Neural progenitor cell (in vitro differentiated cells): ENCODE results near the gene HPSE2. TPM values are rescaled to one million over a fixed set of nuclear protein-coding genes. Genes with fewer than 3 reads are reported as not detected.

Experiments used
- DNase-seq: peaks from one replicate; pipeline ENCODE4 v3.0.0-alpha.2; 2016; ENCODE audit warnings: low spot score
- H2AFZ ChIP-seq: fragments of 200-600 bp; sonication (generic); replicated peaks from 2 replicates; pipeline ENCODE4 v1.6.1; 2016; ENCODE audit warnings: antibody characterized with exemption
- H3F3A ChIP-seq: fragments of 200-600 bp; sonication (generic); 2 replicates; pipeline ENCODE4 v1.6.1; 2016; ENCODE audit warnings: antibody characterized with exemption, low read depth
- H3K27ac ChIP-seq: fragments of 200-600 bp; sonication (generic); 2 replicates; pipeline ENCODE4 v1.5.1; 2016; ENCODE audit warnings: mild to moderate bottlenecking
- H3K27me3 ChIP-seq: fragments of 200-600 bp; sonication (generic); 2 replicates; pipeline ENCODE4 v1.6.1; 2016; ENCODE audit warnings: mild to moderate bottlenecking, moderate library complexity
- H3K36me3 ChIP-seq: fragments of 200-600 bp; sonication (generic); 2 replicates; pipeline ENCODE4 v1.5.1; 2016
- H3K4me1 ChIP-seq: fragments of 200-600 bp; sonication (generic); 2 replicates; pipeline ENCODE4 v1.6.1; 2016; ENCODE audit warnings: mixed run types
- H3K4me2 ChIP-seq: fragments of 200-600 bp; sonication (generic); 2 replicates; pipeline ENCODE4 v1.6.1; 2016
- H3K4me3 ChIP-seq: fragments of 200-600 bp; sonication (generic); 2 replicates; pipeline ENCODE4 v1.5.1; 2016
- H3K79me2 ChIP-seq: fragments of 200-600 bp; sonication (generic); 2 replicates; pipeline ENCODE4 v1.6.1; 2016; ENCODE audit warnings: low read depth
- H3K9ac ChIP-seq: fragments of 200-600 bp; sonication (generic); 2 replicates; pipeline ENCODE4 v1.6.1; 2016
- H3K9me3 ChIP-seq: fragments of 200-600 bp; sonication (generic); 2 replicates; pipeline ENCODE4 v1.5.1; 2016; ENCODE audit warnings: low read depth
- H4K20me1 ChIP-seq: fragments of 200-600 bp; sonication (generic); 2 replicates; pipeline ENCODE4 v1.6.1; 2016; ENCODE audit warnings: low read depth
- H3K27ac Mint-ChIP-seq: 3 replicates; pipeline ENCODE4 v1.8.0; 2021; ENCODE audit warnings: mixed read lengths
- H3K27me3 Mint-ChIP-seq: 2 replicates; pipeline ENCODE4 v1.8.0; 2022; ENCODE audit warnings: low read depth, mild to moderate bottlenecking, inconsistent platforms, moderate library complexity, mixed read lengths; ENCODE audit not compliant: insufficient read depth
- H3K36me3 Mint-ChIP-seq: 3 replicates; pipeline ENCODE4 v1.8.0; 2021; ENCODE audit warnings: mixed read lengths
- H3K4me1 Mint-ChIP-seq: 3 replicates; pipeline ENCODE4 v1.8.0; 2021; ENCODE audit warnings: mixed read lengths
- H3K4me3 Mint-ChIP-seq: 3 replicates; pipeline ENCODE4 v1.8.0; 2021; ENCODE audit warnings: mild to moderate bottlenecking, moderate library complexity, mixed read lengths
- H3K9me3 Mint-ChIP-seq: 3 replicates; pipeline ENCODE4 v1.8.0; 2020; ENCODE audit warnings: mixed read lengths
- EZH2 ChIP-seq: fragments of 200-600 bp; sonication (generic); IDR thresholded peaks from 2 replicates; pipeline ENCODE4 v1.6.1; 2017; ENCODE audit warnings: antibody characterized with exemption, mild to moderate bottlenecking, moderate library complexity
- EZH2phosphoT487 ChIP-seq: fragments of 200-600 bp; sonication (generic); IDR thresholded peaks from 2 replicates; pipeline ENCODE4 v1.6.1; 2017; ENCODE audit warnings: antibody characterized with exemption
- total RNA-seq: library from RNA; depleted of rRNA; stranded (reverse); fragments of >200 nt; gene quantifications from 2 replicates; pipeline ENCODE4 v1.2.3, GENCODE V29; 2015; ENCODE audit warnings: low replicate concordance
- TF ChIP-seq, protein P1 (sequence below): fragments of 200-600 bp; sonication (generic); IDR thresholded peaks from 2 replicates; pipeline ENCODE4 v1.5.1; 2017; ENCODE audit warnings: antibody characterized with exemption, mild to moderate bottlenecking

The HPSE2 gene
- total RNA-seq, 1 donor from 2014 or later = 3.4 TPM

DNA sequence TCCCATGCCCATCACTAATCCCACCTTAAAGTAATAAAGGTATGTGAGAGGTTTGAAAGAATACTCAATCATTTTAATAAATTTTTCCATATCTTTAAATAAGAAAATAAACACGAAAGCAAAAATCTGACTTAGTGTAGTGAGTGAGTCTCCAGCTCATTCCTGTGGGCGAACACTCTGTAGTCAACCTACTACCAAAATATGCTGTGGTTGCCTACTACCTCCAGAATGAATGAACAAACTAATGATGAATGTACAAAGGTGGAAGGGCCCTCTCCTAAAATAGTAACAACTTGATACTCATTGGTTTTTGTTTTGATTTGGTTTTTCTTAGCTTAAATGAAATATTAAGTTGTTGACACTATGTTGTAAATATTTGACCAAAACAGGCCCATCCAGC lies 593.4 kb downstream of the HPSE2 start:
- no peak overlapping the region for H3K4me2 ChIP-seq
- peaks cover 3% of the 10 kb centered on the region for H3K27me3 Mint-ChIP-seq

DNA sequence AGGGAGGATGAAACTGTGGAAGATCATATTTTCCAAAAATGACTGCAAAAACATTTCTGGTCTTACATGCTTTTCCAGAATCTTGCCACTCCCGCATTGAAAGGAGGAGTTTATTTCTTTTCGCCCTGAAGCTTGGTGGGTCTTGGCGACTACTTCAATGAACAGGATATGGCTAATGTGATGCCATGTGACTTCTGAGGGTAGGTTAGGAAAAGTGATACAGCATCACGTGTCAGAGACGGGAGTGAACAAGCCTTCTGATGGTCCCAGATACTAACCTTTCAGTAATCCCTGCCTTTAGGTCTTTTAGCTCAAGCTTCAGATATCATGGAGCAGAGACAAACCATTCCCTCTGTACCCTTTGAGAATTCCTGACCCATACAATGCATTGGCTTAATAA lies 596.7 kb downstream of the HPSE2 start:
- Histone ChIP-seq H3K4me3 (no peak overlapping the region), H3F3A (no peaks in the 10 kb centered on the region), H3K4me1 (peaks cover 15% of the 10 kb centered on the region), H3K9ac (no peak overlapping the region), H3K4me2 (no peak overlapping the region), H3K36me3 (no peaks in the 10 kb centered on the region), H3K27ac (no peak overlapping the region), H3K9me3 (no peaks in the 10 kb centered on the region), H2AFZ (no peak overlapping the region), H3K27me3 (no peaks in the 10 kb centered on the region), H4K20me1 (no peaks in the 10 kb centered on the region), H3K79me2 (no peaks in the 10 kb centered on the region)
- Mint-ChIP-seq H3K27me3 (peaks cover 3% of the 10 kb centered on the region), H3K9me3 (no peaks in the 10 kb centered on the region), H3K36me3 (no peaks in the 10 kb centered on the region), H3K4me3 (no peak overlapping the region), H3K4me1 (peaks cover 5% of the 10 kb centered on the region), H3K27ac (no peak overlapping the region)
- TF ChIP-seq, protein P1, sequence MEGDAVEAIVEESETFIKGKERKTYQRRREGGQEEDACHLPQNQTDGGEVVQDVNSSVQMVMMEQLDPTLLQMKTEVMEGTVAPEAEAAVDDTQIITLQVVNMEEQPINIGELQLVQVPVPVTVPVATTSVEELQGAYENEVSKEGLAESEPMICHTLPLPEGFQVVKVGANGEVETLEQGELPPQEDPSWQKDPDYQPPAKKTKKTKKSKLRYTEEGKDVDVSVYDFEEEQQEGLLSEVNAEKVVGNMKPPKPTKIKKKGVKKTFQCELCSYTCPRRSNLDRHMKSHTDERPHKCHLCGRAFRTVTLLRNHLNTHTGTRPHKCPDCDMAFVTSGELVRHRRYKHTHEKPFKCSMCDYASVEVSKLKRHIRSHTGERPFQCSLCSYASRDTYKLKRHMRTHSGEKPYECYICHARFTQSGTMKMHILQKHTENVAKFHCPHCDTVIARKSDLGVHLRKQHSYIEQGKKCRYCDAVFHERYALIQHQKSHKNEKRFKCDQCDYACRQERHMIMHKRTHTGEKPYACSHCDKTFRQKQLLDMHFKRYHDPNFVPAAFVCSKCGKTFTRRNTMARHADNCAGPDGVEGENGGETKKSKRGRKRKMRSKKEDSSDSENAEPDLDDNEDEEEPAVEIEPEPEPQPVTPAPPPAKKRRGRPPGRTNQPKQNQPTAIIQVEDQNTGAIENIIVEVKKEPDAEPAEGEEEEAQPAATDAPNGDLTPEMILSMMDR = no peak
- no peak for TF ChIP-seq EZH2phosphoT487
- no peak for TF ChIP-seq EZH2
- DNase-seq = no peak

More for the DNA sequence above, 593.4 kb downstream of the HPSE2 start:
- Histone ChIP-seq H3K27me3 (no peaks in the 10 kb centered on the region), H3F3A (peaks cover 11% of the 10 kb centered on the region), H2AFZ (no peak overlapping the region), H4K20me1 (no peaks in the 10 kb centered on the region), H3K27ac (no peak overlapping the region), H3K9me3 (no peaks in the 10 kb centered on the region), H3K36me3 (no peaks in the 10 kb centered on the region), H3K9ac (no peak overlapping the region), H3K4me3 (no peak overlapping the region), H3K79me2 (no peaks in the 10 kb centered on the region), H3K4me1 (peaks cover 39% of the 10 kb centered on the region)
- Mint-ChIP-seq H3K36me3 (no peaks in the 10 kb centered on the region), H3K4me1 (peaks cover 20% of the 10 kb centered on the region), H3K27ac (no peak overlapping the region), H3K4me3 (no peak overlapping the region), H3K9me3 (no peaks in the 10 kb centered on the region)
- TF ChIP-seq EZH2phosphoT487 (no peak), EZH2 (no peak)
- TF ChIP-seq, protein P1 = no peak
- no peak for DNase-seq

DNA sequence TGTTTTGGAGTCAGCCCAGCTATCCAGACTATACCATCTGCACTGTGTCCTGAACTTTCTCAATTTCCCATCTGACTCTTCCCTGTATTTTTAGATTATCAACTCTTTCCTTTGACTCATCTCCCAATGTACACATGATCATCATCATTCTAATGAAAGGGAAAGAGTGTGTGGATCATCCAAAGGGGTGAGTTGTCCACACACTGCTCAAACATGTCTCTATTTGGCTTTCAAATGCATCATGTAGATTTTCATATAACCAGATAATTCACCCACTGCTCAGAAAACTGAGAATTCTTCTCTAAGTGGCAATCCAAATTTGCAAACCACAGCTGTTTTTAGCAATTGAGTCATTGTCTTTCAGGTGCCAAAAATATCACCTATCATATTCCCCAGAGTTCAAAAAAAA lies 598.7 kb downstream of the HPSE2 start:
- Mint-ChIP-seq H3K4me3 (no peak overlapping the region), H3K36me3 (no peaks in the 10 kb centered on the region), H3K9me3 (no peaks in the 10 kb centered on the region), H3K4me1 (peaks cover 8% of the 10 kb centered on the region), H3K27me3 (peaks cover 3% of the 10 kb centered on the region), H3K27ac (no peak overlapping the region)
- Histone ChIP-seq H3K27ac (no peak overlapping the region), H3K4me2 (no peak overlapping the region), H3K9ac (no peak overlapping the region), H3K9me3 (no peaks in the 10 kb centered on the region), H3K4me3 (no peak overlapping the region), H2AFZ (no peak overlapping the region), H3K27me3 (no peaks in the 10 kb centered on the region), H3K79me2 (no peaks in the 10 kb centered on the region), H4K20me1 (no peaks in the 10 kb centered on the region), H3K36me3 (no peaks in the 10 kb centered on the region), H3K4me1 (peaks cover 8% of the 10 kb centered on the region), H3F3A (no peaks in the 10 kb centered on the region)
- no peak for TF ChIP-seq EZH2
- TF ChIP-seq EZH2phosphoT487 = no peak
- TF ChIP-seq, protein P1 = no peak
- DNase-seq = no peak
